Activated B cell treated with CpG ODN at 0.5 μM for 24 hours (primary cell): Measurements from ENCODE around the gene BAZ2B. TPM values are rescaled to one million over a fixed set of nuclear protein-coding genes. Genes with fewer than 3 reads are reported as not detected.

Experiments
- ATAC-seq: fragments of 200-7000 bp; cut with Tn5 transposase; one replicate; pipeline ENCODE4 v1.10.0; 2021; ENCODE audit warnings: low read depth, mild to moderate bottlenecking, moderate library complexity
- CTCF ChIA-PET: fragments of 350-600 bp; sonication (Branson Sonifier 250); formaldehyde crosslinking; loops from one replicate; lab custom pipeline; 2021; ENCODE audit warnings: antibody characterized with exemption; lab: Charles Lee
- POLR2A ChIA-PET: fragments of 350-600 bp; sonication (Branson Sonifier 250); formaldehyde crosslinking; loops from one replicate; lab custom pipeline; 2021; ENCODE audit warnings: antibody characterized with exemption; lab: Charles Lee
- DNase-seq: peaks from one replicate; pipeline ENCODE4 v3.0.0; 2022
- H3K27ac Mint-ChIP-seq: one replicate; pipeline ENCODE4 v1.8.0; 2020; ENCODE audit warnings: mixed read lengths
- H3K27me3 Mint-ChIP-seq: one replicate; pipeline ENCODE4 v1.8.0; 2021; ENCODE audit warnings: mixed read lengths
- H3K36me3 Mint-ChIP-seq: one replicate; pipeline ENCODE4 v1.8.0; 2021; ENCODE audit warnings: low read depth, mixed read lengths
- H3K4me1 Mint-ChIP-seq: one replicate; pipeline ENCODE4 v1.8.0; 2021; ENCODE audit warnings: mixed read lengths
- H3K4me3 Mint-ChIP-seq: one replicate; pipeline ENCODE4 v1.8.0; 2020; ENCODE audit warnings: mild to moderate bottlenecking, mixed read lengths
- H3K9me3 Mint-ChIP-seq: one replicate; pipeline ENCODE4 v1.8.0; 2020; ENCODE audit warnings: mixed read lengths
- CTCF ChIP-seq: fragments of 200-600 bp; IDR thresholded peaks from one replicate; pipeline ENCODE4 v1.8.0; 2022; ENCODE audit warnings: antibody characterized with exemption, mild to moderate bottlenecking
- intact Hi-C: fragments of 100-400 bp; cut with micrococcal nuclease; formaldehyde crosslinking; loops from one replicate; pipeline ENCODE4 v1.15.1; 2024
- total RNA-seq: library from RNA; stranded (reverse); gene quantifications from 2 replicates; pipeline ENCODE4 v1.2.3, GENCODE V29; 2022

BAZ2B gene
- total RNA-seq, 1 donor from 2014 or later: 22.0 TPM

GRCh38 chr2:159427048-159427447, 189.3 kb downstream of the BAZ2B start:
- CTCF ChIA-PET: no interaction called here
- Mint-ChIP-seq H3K27ac (no peak overlapping the region), H3K27me3 (no peaks in the 10 kb centered on the region), H3K36me3 (peaks cover 39% of the 10 kb centered on the region), H3K4me3 (no peak overlapping the region), H3K9me3 (peaks cover 4% of the 10 kb centered on the region), H3K4me1 (no peaks in the 10 kb centered on the region)
- intact Hi-C loops: no loop called here
- no peak for TF ChIP-seq CTCF
- DNase-seq (no peak), ATAC-seq (no peak)
- POLR2A ChIA-PET: no interaction called here

GRCh38 chr2:159419403-159419802, 196.9 kb downstream of the BAZ2B start:
- Mint-ChIP-seq H3K27ac (no peak overlapping the region), H3K9me3 (peaks cover 4% of the 10 kb centered on the region), H3K27me3 (no peaks in the 10 kb centered on the region), H3K4me3 (no peak overlapping the region), H3K36me3 (peaks cover 23% of the 10 kb centered on the region), H3K4me1 (no peaks in the 10 kb centered on the region)
- intact Hi-C loops: no loop called here
- POLR2A ChIA-PET: interaction anchor here (0.6 kb wide), 1 partner anchor 22 kb away, joined by 9 read pairs; no protein-coding TSS in a partner anchor
- TF ChIP-seq CTCF: no peak
- CTCF ChIA-PET: no interaction called here
- DNase-seq (no peak), ATAC-seq (no peak)

GRCh38 chr2:159411460-159411859, 204.9 kb downstream of the BAZ2B start:
- Mint-ChIP-seq H3K27ac (no peak overlapping the region), H3K27me3 (no peaks in the 10 kb centered on the region), H3K4me1 (no peaks in the 10 kb centered on the region), H3K4me3 (no peak overlapping the region), H3K9me3 (no peaks in the 10 kb centered on the region), H3K36me3 (peaks cover 19% of the 10 kb centered on the region)
- CTCF ChIA-PET: no interaction called here
- no peak for TF ChIP-seq CTCF
- POLR2A ChIA-PET: no interaction called here
- ATAC-seq: no peak
- no peak for DNase-seq
- intact Hi-C loops: no loop called here

- peaks cover 27% of the 10 kb centered on the region for H3K36me3 Mint-ChIP-seq
- POLR2A ChIA-PET: no interaction called here
- no peak overlapping the region for H3K4me3 Mint-ChIP-seq
- no peaks in the 10 kb centered on the region for H3K27me3 Mint-ChIP-seq
- intact Hi-C loops: no loop called here
- H3K9me3 Mint-ChIP-seq: no peaks in the 10 kb centered on the region
- no peak for TF ChIP-seq CTCF
- no peak for ATAC-seq
- CTCF ChIA-PET: no interaction called here
- no peaks in the 10 kb centered on the region for H3K4me1 Mint-ChIP-seq
- no peak overlapping the region for H3K27ac Mint-ChIP-seq
- no peak for DNase-seq
Measured at GRCh38 chr2:159410276-159410675, 206.1 kb downstream of the BAZ2B start.

- no peaks in the 10 kb centered on the region for H3K4me1 Mint-ChIP-seq
- no peak overlapping the region for H3K27ac Mint-ChIP-seq
- H3K27me3 Mint-ChIP-seq: no peaks in the 10 kb centered on the region
- intact Hi-C loops: no loop called here
- no peak for TF ChIP-seq CTCF
- ATAC-seq (no peak), DNase-seq (no peak)
- ChIA-PET POLR2A (no interaction called here), CTCF (no interaction called here)
- peaks cover 31% of the 10 kb centered on the region for H3K36me3 Mint-ChIP-seq
- H3K9me3 Mint-ChIP-seq: no peaks in the 10 kb centered on the region
- H3K4me3 Mint-ChIP-seq: no peak overlapping the region
Measured at GRCh38 chr2:159409116-159409800, 207.1 kb downstream of the BAZ2B start.
